GM18873 (cell line): ENCODE measurements around the gene CDH13.

Experiments used
- ATAC-seq: cut with Tn5 transposase; IDR thresholded peaks from one replicate; pipeline ENCODE4 v1.9.1; 2021; ENCODE audit warnings: mild to moderate bottlenecking, moderate library complexity, moderate number of reproducible peaks; ENCODE audit not compliant: unreplicated experiment, low FRiP score

Gene CDH13

DNA sequence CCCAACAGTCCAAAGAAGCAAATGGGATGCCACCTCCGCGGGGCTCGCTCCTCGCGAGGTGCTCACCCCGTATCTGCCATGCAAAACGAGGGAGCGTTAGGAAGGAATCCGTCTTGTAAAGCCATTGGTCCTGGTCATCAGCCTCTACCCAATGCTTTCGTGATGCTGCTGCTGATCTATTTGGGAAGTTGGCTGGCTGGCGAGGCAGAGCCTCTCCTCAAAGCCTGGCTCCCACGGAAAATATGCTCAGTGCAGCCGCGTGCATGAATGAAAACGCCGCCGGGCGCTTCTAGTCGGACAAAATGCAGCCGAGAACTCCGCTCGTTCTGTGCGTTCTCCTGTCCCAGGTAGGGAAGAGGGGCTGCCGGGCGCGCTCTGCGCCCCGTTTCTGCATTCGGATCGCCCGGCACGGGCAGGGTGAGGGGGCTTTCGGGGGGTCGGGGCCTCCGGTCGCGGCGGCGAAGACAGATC, at the start of gene CDH13:
Gene CDH13, plus strand, starts transcription at position 179 of the 471 bp plus-strand sequence.
- ATAC-seq = no peak

- ATAC-seq = no peak
Measured at GRCh38 chr16:82580298-82580890, 46.4 kb upstream of the CDH13 start.

DNA sequence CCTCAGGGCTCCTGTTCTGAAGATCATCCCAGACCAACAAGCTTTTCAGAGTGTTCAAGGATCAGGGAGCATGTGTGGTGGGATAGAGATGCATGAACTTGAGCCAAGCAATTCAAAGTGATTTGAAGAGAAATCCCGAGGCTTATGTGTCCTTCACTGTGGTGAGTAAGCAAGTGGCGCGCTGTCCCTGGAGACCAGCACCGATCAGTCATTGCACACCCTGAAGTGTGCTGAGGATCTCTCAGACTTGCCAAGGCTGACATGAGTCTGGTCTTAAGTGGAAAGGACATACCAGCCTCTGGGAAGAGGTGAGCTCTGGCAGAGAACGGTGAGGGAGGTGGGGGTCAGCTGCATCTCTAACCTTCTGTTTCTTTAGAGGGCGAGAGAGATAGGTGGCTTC, 43.8 kb upstream of the CDH13 start:
- ATAC-seq = no peak

DNA sequence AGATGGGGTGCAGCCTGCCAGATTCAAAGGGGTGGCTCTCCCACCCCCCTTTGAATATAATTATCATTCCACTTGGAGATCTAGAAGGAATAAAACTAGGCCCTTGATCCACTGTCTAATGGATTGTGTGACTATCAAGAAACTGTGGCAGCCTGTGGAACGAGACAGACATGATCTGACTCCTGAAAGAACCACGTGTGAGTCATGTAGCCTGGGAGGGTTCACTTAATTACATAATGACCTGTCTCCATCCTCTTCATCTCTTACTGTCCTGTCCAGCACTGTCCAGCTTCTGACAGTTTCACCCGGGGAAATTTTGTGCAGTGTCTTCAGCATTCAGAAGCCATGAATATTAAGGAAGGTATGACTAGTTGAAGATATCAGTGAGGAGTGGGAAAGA, 43.3 kb upstream of the CDH13 start:
- no peak for ATAC-seq

DNA sequence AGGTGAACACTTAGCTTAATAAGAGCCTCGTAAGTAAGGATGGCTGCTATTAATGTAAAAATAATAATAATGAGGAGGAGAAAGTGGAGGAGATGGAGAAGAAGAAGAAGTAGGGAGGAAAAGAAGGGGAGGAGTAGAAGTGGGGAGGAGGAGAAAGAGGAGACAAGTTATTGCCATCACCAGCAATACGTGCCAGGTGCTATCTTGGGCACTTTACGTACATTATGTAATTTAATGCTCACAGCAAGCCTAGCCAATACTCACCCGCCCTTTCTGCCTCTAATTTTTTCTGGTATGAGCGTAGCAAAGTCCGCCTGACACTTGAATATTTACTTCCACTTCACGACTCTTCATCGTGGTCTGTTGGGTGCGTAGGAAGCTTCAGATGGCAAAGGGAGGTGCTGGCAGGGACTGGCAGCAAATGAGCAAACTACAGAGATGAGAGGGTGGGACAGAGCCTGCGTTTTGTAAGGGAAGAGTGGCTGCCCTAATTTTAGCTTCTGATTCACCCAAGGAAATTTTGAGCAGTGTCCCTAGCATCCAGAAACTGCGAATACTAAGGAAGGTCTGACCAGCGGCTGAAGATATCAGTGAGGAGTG, 42.1 kb upstream of the CDH13 start:
- no peak for ATAC-seq

GRCh38 chr16:82585675-82586074, 41.1 kb upstream of the CDH13 start:
- no peak for ATAC-seq

DNA sequence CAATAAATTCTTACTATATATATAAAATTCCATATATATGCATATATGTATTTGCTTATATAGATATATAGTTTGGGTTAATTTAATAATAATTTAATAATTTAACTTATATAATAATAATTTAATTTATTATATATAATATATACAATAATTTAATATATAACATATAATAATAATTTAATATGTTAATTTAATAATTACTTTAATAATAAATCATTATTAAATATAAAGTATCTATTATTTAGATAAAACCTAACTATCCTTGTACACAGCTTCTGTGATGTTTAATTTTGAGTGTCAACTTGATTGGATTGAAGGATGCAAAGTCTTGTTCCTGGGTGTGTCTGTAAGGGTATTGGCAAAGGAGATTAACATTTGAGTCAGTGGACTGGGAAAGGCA, 40.6 kb upstream of the CDH13 start:
- ATAC-seq = no peak

DNA sequence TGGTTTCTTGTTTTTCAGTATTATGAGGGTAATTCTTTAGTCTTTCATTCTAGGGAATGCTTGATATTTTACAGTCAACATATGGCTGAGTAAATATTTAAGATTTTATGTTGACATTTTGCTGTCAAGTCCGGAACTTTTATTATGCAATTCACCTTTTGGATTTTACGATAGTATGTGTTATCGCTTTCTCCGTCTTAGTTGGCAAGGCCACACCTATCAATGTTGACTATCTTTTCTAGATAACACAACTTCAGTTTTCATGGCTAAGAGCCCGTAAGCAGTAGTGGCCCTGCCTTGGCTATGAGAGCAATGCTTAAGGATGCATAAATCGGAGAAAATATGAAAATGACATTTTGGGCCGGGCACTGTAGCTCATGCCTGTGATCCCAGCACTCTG, 39.5 kb upstream of the CDH13 start:
- ATAC-seq = no peak

- ATAC-seq = no peak
Measured at GRCh38 chr16:82589407-82589806, 37.4 kb upstream of the CDH13 start.

DNA sequence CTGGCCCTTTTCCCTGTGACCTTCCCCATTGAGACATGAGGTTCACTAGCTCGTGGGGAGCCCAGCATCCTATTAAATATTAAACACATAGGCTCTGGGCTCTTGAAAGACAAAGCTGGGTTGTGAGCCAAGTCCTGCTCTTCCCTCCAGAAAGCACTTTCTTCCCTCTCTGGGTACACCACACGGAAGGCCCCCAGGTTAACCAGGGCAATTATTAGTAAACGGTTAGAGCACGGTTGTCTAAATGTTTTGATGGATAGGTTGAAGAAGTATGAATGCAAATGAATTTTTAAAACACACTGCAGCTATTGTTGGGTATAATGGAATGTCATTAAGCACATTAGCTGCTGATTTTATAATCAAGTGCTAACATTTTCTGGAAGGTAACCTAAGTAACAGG, 32.7 kb upstream of the CDH13 start:
- ATAC-seq = no peak

- no peak for ATAC-seq
Measured at GRCh38 chr16:82598771-82599170, 28.0 kb upstream of the CDH13 start.

DNA sequence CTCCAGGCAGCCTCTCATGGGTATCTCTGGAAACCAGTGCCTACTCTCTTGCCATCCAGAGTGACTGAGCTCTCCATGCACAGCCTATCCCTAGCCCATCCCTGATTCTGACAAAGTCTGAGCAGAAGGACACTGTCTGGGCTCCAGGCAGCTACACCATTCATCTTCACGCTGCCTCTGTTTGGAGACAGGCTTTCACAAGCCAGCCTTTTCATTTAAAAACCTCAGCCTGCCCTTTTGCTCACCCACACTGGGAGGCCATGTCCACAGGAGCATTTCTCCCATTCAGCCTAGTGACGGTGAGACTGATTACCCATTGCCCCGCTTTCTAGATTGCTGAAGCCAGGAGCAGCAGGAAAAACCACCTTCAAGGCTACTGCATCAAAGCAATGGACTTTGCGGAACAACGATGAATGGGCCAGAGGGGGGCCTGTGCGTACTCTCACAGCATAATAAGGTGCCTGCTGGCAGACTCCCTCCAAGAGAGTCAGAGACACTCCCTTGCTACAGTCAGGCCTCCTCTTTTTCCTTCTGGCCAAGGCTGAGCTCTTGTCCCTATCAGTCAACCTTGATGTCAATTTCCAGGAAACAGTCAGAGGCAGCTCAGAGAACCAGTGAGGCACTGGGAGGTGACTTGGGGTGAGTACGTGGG, 24.7 kb upstream of the CDH13 start:
- ATAC-seq = no peak

DNA sequence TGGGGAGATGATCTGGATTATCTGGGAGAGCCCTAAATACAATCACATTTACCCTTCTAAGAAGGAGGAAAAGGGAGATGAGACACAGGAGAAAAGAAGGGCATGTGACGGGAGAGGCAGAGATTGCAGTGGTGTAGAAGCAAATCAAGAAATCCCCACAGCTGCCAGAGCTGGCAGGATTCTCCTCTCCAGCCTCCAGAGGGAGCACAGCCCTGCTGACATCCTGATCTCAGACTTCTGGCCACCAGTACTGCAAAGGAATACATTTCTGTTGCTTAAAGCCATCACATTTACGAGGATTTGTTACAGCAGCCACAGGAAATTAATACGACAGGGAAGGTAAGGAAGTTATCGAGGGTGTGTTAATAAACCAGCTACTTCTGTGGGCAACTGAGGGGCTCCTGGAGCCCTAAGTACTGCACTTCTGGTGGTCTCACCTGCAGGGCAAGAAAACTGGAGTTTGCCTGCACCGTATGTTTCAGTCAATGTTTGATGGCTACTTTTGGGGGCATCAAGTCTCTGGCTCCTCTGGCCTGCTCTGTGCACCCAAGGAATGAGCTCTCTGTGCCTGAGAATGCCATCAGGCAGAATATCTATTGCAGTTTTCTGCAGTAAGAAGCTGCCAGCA, 22.9 kb upstream of the CDH13 start:
- ATAC-seq = no peak

DNA sequence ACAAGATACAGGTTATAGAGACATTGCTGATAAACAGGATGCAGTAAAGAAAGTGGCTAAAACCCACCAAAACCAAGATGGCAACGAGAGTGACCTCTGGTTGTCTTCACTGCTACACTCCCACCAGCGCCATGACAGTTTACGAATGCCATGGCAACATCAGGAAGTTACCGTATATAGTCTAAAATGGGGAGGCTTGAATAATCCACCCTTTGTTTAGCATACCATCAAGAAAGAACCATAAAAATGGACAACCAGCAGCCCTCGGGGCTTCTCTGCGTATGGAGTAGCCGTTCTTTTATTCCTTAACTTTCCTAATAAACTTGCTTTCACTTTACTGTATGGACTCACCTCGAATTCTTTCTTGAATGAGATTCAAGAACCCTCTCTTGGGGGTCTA, 21.7 kb upstream of the CDH13 start:
- no peak for ATAC-seq

DNA sequence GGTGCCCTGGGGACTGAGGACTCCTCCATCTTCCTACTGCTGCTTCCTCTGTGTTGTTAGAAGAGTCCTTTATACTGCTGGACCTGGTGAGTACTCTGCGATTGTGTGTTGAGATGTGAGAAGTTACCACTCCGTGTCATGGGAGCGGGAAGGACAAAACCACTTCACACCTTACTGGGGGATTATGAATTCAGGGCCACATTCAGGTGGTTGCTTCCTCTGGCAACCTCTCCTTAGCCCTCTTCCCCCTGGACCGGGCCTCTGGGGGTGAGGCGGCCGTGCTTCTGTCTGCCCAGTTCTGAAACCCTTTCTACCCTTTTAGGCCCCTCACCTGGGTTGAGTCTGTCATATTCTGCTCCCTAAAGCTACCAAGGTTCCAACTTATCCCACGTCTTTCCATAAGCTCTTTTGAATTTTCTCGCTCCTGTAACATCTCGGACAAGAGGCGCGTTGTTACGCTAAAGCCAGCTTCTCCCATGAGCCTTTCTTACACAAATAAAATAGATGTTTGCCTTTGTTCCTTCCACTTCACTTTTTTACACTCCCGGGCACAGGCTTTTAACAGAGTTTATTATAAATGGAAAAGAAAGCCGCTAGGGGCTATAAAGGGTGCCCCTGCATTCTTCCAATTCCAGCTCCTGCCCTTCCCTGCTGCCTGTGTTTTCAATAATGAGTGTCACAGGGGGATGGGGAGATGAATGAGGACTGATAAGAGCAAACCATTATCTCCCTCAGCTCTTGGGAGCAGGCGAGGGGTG, 20.7 kb upstream of the CDH13 start:
- no peak for ATAC-seq

DNA sequence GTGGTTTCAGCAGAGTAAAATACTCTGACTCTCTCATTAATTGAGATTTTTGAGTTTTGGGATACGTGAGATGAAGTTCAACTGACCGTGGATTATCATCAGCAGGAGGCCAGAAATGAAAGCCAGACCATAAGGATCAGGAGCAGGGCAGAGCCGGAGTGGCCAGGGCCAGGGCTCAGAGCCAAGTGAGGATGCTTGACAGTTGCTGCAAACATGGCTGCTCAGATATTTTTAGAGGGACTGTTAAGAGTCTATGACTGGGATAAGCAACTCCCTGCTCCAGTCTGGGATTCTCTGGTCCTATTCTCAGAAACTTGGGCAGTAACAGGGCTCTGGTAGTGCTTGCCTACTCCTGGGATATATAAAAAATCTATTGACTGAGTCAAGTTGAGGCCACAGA, 17.6 kb upstream of the CDH13 start:
- ATAC-seq = no peak

DNA sequence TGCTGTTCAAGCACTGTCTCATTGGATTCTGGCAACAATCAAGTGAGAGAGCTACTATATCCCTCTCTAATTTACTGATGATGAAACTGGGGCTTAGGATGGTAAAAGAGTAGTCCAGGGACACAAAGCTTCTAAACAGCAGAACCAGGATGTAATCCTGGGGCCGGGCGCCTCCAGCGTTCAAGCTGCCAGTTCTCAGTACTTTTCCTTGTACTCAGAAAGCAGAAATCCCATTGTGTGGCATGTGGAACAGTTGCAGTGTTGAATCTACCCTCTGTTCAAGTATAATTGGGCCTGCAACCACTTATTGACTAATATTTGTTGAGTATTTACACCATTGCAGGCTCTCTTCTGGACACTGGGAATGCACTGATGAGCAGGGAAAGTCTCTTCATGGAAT, 14.5 kb upstream of the CDH13 start:
- no peak for ATAC-seq

DNA sequence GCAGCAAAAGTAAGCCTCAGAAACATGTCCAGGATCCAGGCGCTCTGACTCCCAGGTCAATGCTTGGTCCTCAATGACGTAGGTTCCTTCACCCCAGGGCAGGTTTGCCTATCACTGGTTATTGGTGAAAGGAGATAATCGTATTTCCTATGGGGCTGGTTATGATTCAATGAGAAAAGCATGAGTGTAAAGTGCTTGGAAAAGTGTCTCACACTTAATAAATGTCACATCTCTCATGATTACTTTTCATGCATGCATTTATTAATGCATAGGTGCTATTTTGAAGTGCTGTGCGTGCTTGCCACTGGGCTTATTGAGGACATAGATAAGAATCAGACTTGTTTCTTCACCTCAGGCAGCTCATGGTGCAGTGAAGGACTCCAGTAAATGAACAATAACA, 10.4 kb upstream of the CDH13 start:
- ATAC-seq = no peak

GRCh38 chr16:82621781-82622180, 5.0 kb upstream of the CDH13 start:
- no peak for ATAC-seq

- ATAC-seq = no peak
Measured at GRCh38 chr16:82623241-82623640, 3.5 kb upstream of the CDH13 start.
